Activated CD4-positive, alpha-beta T cell treated with anti-CD3 and anti-CD28 coated beads, Interleukin-2, amount 50 U/mL, for 24 hours (primary cell): ENCODE data around the gene ANO7.

Experiments
- DNase-seq, 2 donors: peaks; one replicate each; pipeline ENCODE4 v3.0.0-alpha.2; 2020; ENCODE audit warnings: low read depth in 1 of 2, low spot score in 1 of 2

ANO7 gene

GRCh38 chr2:241205086-241205485 lies 16.6 kb downstream of the ANO7 start:
- DNase-seq = no peak

GRCh38 chr2:241207151-241207550 lies 18.7 kb downstream of the ANO7 start:
- DNase-seq = no peak

GRCh38 chr2:241207641-241208040 lies 19.2 kb downstream of the ANO7 start:
- no peak for DNase-seq

- DNase-seq = no peak
Measured at GRCh38 chr2:241208058-241208457, 19.6 kb downstream of the ANO7 start.

GRCh38 chr2:241209271-241209670 lies 20.8 kb downstream of the ANO7 start:
- no peak for DNase-seq

- no peak for DNase-seq
Measured at GRCh38 chr2:241211276-241211675, 22.8 kb downstream of the ANO7 start.

- no peak for DNase-seq
Measured at GRCh38 chr2:241213041-241213440, 24.6 kb downstream of the ANO7 start.

GRCh38 chr2:241213567-241213966 lies 25.1 kb downstream of the ANO7 start:
- no peak for DNase-seq

- DNase-seq = no peak
Measured at GRCh38 chr2:241214209-241214608, 25.7 kb downstream of the ANO7 start.

GRCh38 chr2:241214766-241215165 lies 26.3 kb downstream of the ANO7 start:
- DNase-seq = no peak

- DNase-seq = no peak
Measured at GRCh38 chr2:241215421-241215820, 26.9 kb downstream of the ANO7 start.

GRCh38 chr2:241216211-241216761 lies 27.8 kb downstream of the ANO7 start:
- no peak for DNase-seq

- DNase-seq = peak in 1 of 2 donors; percentile 10
Measured at GRCh38 chr2:241217320-241218031, 29.0 kb downstream of the ANO7 start.

GRCh38 chr2:241218131-241219029 lies 29.9 kb downstream of the ANO7 start:
- DNase-seq = peak in 1 of 2 donors; percentile 8

GRCh38 chr2:241219030-241219382 lies 30.5 kb downstream of the ANO7 start:
- no peak for DNase-seq

GRCh38 chr2:241219856-241220356 lies 31.4 kb downstream of the ANO7 start:
- DNase-seq = no peak

- no peak for DNase-seq
Measured at GRCh38 chr2:241223211-241224017, 34.9 kb downstream of the ANO7 start.

GRCh38 chr2:241224018-241224850 lies 35.8 kb downstream of the ANO7 start:
- no peak for DNase-seq

GRCh38 chr2:241224851-241225438 lies 36.5 kb downstream of the ANO7 start:
- DNase-seq = no peak

- no peak for DNase-seq
Measured at GRCh38 chr2:241225545-241225944, 37.1 kb downstream of the ANO7 start.
